Measurements from ENCODE around the gene ITPRIPL1. TPM values are rescaled to one million over a fixed set of nuclear protein-coding genes. Genes with fewer than 3 reads are reported as not detected.

Gene ITPRIPL1
- polyA plus RNA-seq, 1 donor (not counting 4 experiments of a cell fraction or from before 2014, with no cell fraction given) = 0.58 TPM

GRCh38 chr2:96333708-96334107 is 8.6 kb downstream of the ITPRIPL1 start:
- TF ChIP-seq EZH2 (IDR thresholded peaks at IDR 0.05; ENCODE audit: low read length) (no peak), CTCF (optimal IDR thresholded peaks at IDR 0.05 in 1 of 3, IDR thresholded peaks at IDR 0.05 in 1 of 3, conservative IDR thresholded peaks at IDR 0.05 in 1 of 3; ENCODE audit: extremely low read depth in 1 of 3, insufficient read depth in 2 of 3, low read length in 3 of 3) (no peak)
- Histone ChIP-seq H3K4me2 (ENCODE audit: control insufficient read depth, extremely low read depth, insufficient read depth, low read depth, low read length) (no peak overlapping the region), H3K9ac (ENCODE audit: control insufficient read depth, extremely low read depth, insufficient read depth, low read length) (no peak overlapping the region), H3K9me3 (ENCODE audit: control insufficient read depth, low read depth, low read length) (no peaks in the 10 kb centered on the region), H2AFZ (ENCODE audit: control insufficient read depth, low read length) (no peak overlapping the region), H3K4me3 (ENCODE audit: control insufficient read depth in 2 of 3, extremely low read depth in 1 of 3, insufficient read depth in 2 of 3, low read depth in 1 of 3, low read length in 3 of 3) (no peak overlapping the region), H4K20me1 (ENCODE audit: control insufficient read depth, extremely low read depth, insufficient read depth, low read length) (no peaks in the 10 kb centered on the region), H3K36me3 (ENCODE audit: control insufficient read depth in 2 of 2, extremely low read depth in 1 of 2, insufficient read depth in 2 of 2, low read length in 2 of 2) (no peaks in the 10 kb centered on the region), H3K27ac (ENCODE audit: control insufficient read depth, insufficient read depth, low read length) (no peak overlapping the region), H3K79me2 (ENCODE audit: control insufficient read depth, insufficient read depth, low read length) (peaks cover 22% of the 10 kb centered on the region), H3K4me1 (ENCODE audit: control insufficient read depth, extremely low read depth, insufficient read depth, low read length) (peaks cover 24% of the 10 kb centered on the region), H3K27me3 (ENCODE audit: control insufficient read depth, extremely low read depth, insufficient read depth, low read length) (no peaks in the 10 kb centered on the region), H3K9me1 (ENCODE audit: control insufficient read depth, extremely low read depth, insufficient read depth, low read length) (no peaks in the 10 kb centered on the region)
- DNase-seq (ENCODE audit: low read depth, low spot score) (no peak), FAIRE-seq (no peak)
- dilution Hi-C loops (cut with MboI; ENCODE audit: extremely low pct_ligation_motif_present, low sequenced_read_pairs) = no loop called here

- TF ChIP-seq CTCF (optimal IDR thresholded peaks at IDR 0.05 in 1 of 3, IDR thresholded peaks at IDR 0.05 in 1 of 3, conservative IDR thresholded peaks at IDR 0.05 in 1 of 3; ENCODE audit: extremely low read depth in 1 of 3, insufficient read depth in 2 of 3, low read length in 3 of 3) (no peak), EZH2 (IDR thresholded peaks at IDR 0.05; ENCODE audit: low read length) (no peak)
- peak overlapping the region; percentile 63 to 91 (median 91) for H3K4me3 ChIP-seq (ENCODE audit: control insufficient read depth in 2 of 3, extremely low read depth in 1 of 3, insufficient read depth in 2 of 3, low read depth in 1 of 3, low read length in 3 of 3)
- peaks cover 11% of the 10 kb centered on the region for H3K4me1 ChIP-seq (ENCODE audit: control insufficient read depth, extremely low read depth, insufficient read depth, low read length)
- H3K9ac ChIP-seq (ENCODE audit: control insufficient read depth, extremely low read depth, insufficient read depth, low read length) = peak overlapping the region; percentile 81
- FAIRE-seq (no peak), DNase-seq (ENCODE audit: low read depth, low spot score) (no peak)
- H4K20me1 ChIP-seq (ENCODE audit: control insufficient read depth, extremely low read depth, insufficient read depth, low read length) = no peaks in the 10 kb centered on the region
- H3K9me1 ChIP-seq (ENCODE audit: control insufficient read depth, extremely low read depth, insufficient read depth, low read length) = no peaks in the 10 kb centered on the region
- peak overlapping the region; percentile 94 for H2AFZ ChIP-seq (ENCODE audit: control insufficient read depth, low read length)
- H3K27me3 ChIP-seq (ENCODE audit: control insufficient read depth, extremely low read depth, insufficient read depth, low read length) = no peaks in the 10 kb centered on the region
- dilution Hi-C loops (cut with MboI; ENCODE audit: extremely low pct_ligation_motif_present, low sequenced_read_pairs) = no loop called here
- peaks cover 42% of the 10 kb centered on the region for H3K79me2 ChIP-seq (ENCODE audit: control insufficient read depth, insufficient read depth, low read length)
- H3K4me2 ChIP-seq (ENCODE audit: control insufficient read depth, extremely low read depth, insufficient read depth, low read depth, low read length) = peak overlapping the region; percentile 99
- H3K27ac ChIP-seq (ENCODE audit: control insufficient read depth, insufficient read depth, low read length) = peak overlapping the region; percentile 61
- H3K9me3 ChIP-seq (ENCODE audit: control insufficient read depth, low read depth, low read length) = no peaks in the 10 kb centered on the region
- no peaks in the 10 kb centered on the region for H3K36me3 ChIP-seq (ENCODE audit: control insufficient read depth in 2 of 2, extremely low read depth in 1 of 2, insufficient read depth in 2 of 2, low read length in 2 of 2)
Observed at GRCh38 chr2:96336104-96336775, 11.1 kb downstream of the ITPRIPL1 start.
